ENCODE results near the gene LTO1. TPM values are rescaled to one million over a fixed set of nuclear protein-coding genes. Genes with fewer than 3 reads are reported as not detected.

Gene LTO1
- total and polyA plus RNA-seq, 10 donors, result 17.5 to 41.4 (median 31.0) TPM

GRCh38 chr11:69670158-69670845, 4.9 kb downstream of the LTO1 start:
- H3K9me3 ChIP-seq, result no peaks in the 10 kb centered on the region
- H3K27me3 ChIP-seq (replicated peaks in 1 of 7), result no peaks in the 10 kb centered on the region
- no peak overlapping the region for H3K4me3 ChIP-seq
- H3K4me1 ChIP-seq, result peaks cover 13 to 42% (median 33%) of the 10 kb centered on the region in 6 donors
- H3K27ac ChIP-seq, result no peak overlapping the region
- 40 to 56% (median 46%) methylated on average over 15 to 18 of the region's 18 CpGs for WGBS, 5 donors
- peak; percentile 89 for DNase-seq
- peak; percentile 9 to 49 (median 34) for TF ChIP-seq POLR2AphosphoS5 (IDR thresholded peaks at IDR 0.05)
- no peak for TF ChIP-seq POLR2A (IDR thresholded peaks at IDR 0.05)
- TF ChIP-seq, protein P1, sequence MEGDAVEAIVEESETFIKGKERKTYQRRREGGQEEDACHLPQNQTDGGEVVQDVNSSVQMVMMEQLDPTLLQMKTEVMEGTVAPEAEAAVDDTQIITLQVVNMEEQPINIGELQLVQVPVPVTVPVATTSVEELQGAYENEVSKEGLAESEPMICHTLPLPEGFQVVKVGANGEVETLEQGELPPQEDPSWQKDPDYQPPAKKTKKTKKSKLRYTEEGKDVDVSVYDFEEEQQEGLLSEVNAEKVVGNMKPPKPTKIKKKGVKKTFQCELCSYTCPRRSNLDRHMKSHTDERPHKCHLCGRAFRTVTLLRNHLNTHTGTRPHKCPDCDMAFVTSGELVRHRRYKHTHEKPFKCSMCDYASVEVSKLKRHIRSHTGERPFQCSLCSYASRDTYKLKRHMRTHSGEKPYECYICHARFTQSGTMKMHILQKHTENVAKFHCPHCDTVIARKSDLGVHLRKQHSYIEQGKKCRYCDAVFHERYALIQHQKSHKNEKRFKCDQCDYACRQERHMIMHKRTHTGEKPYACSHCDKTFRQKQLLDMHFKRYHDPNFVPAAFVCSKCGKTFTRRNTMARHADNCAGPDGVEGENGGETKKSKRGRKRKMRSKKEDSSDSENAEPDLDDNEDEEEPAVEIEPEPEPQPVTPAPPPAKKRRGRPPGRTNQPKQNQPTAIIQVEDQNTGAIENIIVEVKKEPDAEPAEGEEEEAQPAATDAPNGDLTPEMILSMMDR (IDR thresholded peaks at IDR 0.05 in 8 of 11, conservative IDR thresholded peaks at IDR 0.05 in 3 of 11), result peak; percentile 59 to 96 (median 92)
- intact Hi-C loops (cut with DNase I; ENCODE audit: low total_unique reads), result no loop called here
- H3K36me3 ChIP-seq, result peaks cover 0 to 80% (median 60%) of the 10 kb centered on the region in 6 donors

GRCh38 chr11:69669486-69669885, 5.7 kb downstream of the LTO1 start:
- Histone ChIP-seq H3K4me1 (peaks cover 12 to 36% (median 31%) of the 10 kb centered on the region in 6 donors), H3K9me3 (no peaks in the 10 kb centered on the region), H3K36me3 (peaks cover 0 to 88% (median 69%) of the 10 kb centered on the region in 6 donors), H3K27ac (no peak overlapping the region), H3K4me3 (no peak overlapping the region), H3K27me3 (replicated peaks in 1 of 7) (no peaks in the 10 kb centered on the region)
- intact Hi-C loops (cut with DNase I; ENCODE audit: low total_unique reads), result no loop called here
- TF ChIP-seq POLR2AphosphoS5 (IDR thresholded peaks at IDR 0.05), result no peak
- TF ChIP-seq POLR2A (IDR thresholded peaks at IDR 0.05), result no peak
- TF ChIP-seq, protein P1 (IDR thresholded peaks at IDR 0.05 in 8 of 11, conservative IDR thresholded peaks at IDR 0.05 in 3 of 11), result no peak
- peak; percentile 62 for DNase-seq
- WGBS, 5 donors, result 91 to 97% (median 92%) methylated on average over 16 to 19 of the region's 19 CpGs

DNA sequence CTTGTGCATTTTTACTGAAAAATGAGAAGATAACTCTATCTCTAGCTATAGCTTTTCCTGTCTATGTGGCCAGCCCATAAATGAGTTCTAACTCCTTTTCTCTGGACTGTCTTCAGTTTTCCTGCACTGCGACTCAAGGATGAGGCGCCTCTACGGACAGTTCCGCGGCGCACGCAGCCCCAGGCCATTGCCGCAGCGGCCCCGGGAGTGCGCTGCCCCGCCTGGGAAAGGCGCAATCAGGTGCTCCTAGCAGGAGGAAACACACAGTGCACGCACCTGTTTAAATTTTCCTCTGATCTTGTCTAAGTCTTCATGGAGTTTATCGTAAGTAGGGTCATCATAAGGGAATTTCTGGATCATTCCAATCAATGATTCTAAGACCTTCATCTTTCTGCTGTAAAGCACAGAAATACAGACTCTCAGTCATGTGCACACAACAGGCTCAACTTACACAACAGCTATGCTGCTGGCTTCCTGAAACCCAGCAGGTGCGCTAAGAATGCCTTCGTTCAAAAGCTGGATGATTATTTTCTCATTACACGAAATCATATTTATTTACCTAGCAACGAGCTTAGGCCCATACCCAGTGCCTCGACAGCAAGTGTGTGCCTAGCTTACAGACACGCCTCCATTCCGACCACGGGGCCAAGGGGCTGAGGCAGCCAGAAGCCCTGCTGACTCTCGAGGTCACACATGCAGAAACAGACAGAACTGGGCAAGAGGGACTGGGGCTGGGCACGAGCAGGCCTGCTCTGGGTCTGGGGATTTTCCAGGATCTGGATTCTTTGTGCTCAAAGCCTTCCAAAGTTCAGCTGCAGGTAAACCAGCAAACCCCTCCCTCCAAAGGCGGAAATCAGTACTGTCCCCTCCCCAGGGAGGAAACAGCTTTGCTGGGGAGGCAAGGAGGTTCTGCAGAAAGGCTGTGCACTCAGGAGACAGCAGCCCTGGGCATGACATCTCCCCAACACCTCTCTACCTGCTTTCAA, 7.2 kb downstream of the LTO1 start:
- TF ChIP-seq POLR2AphosphoS5 (IDR thresholded peaks at IDR 0.05), result no peak
- TF ChIP-seq, protein P1 (IDR thresholded peaks at IDR 0.05 in 8 of 11, conservative IDR thresholded peaks at IDR 0.05 in 3 of 11), result no peak
- Histone ChIP-seq H3K4me1 (peaks cover 0 to 21% (median 15%) of the 10 kb centered on the region in 6 donors), H3K4me3 (no peak overlapping the region), H3K36me3 (peaks cover 0 to 100% (median 76%) of the 10 kb centered on the region in 6 donors), H3K27ac (no peak overlapping the region), H3K9me3 (no peaks in the 10 kb centered on the region), H3K27me3 (replicated peaks in 1 of 7) (no peaks in the 10 kb centered on the region)
- WGBS, 5 donors, result 91 to 94% (median 93%) methylated on average over 26 of the region's 26 CpGs
- intact Hi-C loops (cut with DNase I; ENCODE audit: low total_unique reads), result no loop called here
- peak; percentile 66 for DNase-seq

Measured in spleen (tissue), 11 donors.